NB4 (cell line): ENCODE results near the gene ESRRA.

ENCODE experiments used
- TF ChIP-seq, protein P1 (sequence below): IDR thresholded peaks from one replicate; pipeline ENCODE4 v1.5.1; 2012; ENCODE audit warnings: low read depth, low read length
- TF ChIP-seq, protein P2 (sequence below): IDR thresholded peaks from 2 replicates; pipeline ENCODE4 v1.6.1; 2011; ENCODE audit warnings: low read depth, low read length

DNA sequence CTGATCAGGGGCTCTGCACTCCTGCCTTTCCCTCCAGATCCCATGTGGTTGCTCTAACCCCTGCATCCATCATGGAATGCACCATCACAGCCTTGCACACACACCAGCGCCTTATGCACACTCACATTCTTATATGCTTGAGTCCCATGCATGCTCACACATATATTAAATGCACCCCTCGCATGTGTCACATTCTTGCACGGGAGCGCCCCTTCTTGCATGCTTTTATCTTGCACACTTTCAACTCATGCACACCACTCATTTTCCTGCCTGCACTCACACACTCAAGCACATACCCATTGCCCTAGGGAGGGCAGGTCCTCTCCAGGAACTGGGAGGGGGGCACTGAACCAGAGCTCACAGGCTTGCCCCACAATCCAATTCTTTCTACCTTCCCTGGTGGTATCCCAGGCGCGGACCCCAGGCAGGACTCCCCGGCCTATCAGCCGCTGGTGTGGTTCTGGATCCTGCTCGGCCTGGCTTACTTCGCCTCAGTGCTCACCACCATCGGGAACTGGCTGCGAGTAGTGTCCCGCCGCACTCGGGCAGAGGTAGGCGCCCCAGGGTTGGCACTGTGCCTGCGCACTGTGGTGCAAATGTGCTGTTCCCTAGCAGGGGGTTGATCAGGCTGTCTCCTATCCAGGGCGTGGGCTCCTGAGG lies 7.5 kb upstream of the ESRRA start:
- TF ChIP-seq, protein P1, sequence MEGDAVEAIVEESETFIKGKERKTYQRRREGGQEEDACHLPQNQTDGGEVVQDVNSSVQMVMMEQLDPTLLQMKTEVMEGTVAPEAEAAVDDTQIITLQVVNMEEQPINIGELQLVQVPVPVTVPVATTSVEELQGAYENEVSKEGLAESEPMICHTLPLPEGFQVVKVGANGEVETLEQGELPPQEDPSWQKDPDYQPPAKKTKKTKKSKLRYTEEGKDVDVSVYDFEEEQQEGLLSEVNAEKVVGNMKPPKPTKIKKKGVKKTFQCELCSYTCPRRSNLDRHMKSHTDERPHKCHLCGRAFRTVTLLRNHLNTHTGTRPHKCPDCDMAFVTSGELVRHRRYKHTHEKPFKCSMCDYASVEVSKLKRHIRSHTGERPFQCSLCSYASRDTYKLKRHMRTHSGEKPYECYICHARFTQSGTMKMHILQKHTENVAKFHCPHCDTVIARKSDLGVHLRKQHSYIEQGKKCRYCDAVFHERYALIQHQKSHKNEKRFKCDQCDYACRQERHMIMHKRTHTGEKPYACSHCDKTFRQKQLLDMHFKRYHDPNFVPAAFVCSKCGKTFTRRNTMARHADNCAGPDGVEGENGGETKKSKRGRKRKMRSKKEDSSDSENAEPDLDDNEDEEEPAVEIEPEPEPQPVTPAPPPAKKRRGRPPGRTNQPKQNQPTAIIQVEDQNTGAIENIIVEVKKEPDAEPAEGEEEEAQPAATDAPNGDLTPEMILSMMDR: no peak
- TF ChIP-seq, protein P2, sequence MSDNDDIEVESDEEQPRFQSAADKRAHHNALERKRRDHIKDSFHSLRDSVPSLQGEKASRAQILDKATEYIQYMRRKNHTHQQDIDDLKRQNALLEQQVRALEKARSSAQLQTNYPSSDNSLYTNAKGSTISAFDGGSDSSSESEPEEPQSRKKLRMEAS: no peak
